Measurements from ENCODE around the gene PHKB.

The PHKB gene

DNA sequence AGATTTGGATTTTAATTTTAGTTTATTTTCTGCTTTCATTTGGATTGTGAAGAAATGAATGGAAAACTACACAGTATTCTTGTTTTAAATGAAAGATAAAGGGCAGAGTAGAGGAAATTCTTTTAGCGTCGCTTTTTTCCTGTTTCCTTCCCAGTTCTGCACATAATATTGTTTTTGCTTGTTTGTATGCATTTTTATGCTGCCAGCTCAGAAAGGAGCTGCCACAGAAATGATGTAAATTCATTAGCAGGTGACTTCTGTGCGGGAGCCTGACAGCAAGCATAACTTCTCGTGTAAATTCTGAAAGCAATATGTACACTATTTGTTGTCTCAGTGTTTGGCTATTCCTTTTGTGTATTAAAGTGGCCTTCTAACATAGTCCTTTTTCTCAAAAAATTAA is 234.6 kb downstream of the PHKB start:
- DNase-seq, result no peak

DNA sequence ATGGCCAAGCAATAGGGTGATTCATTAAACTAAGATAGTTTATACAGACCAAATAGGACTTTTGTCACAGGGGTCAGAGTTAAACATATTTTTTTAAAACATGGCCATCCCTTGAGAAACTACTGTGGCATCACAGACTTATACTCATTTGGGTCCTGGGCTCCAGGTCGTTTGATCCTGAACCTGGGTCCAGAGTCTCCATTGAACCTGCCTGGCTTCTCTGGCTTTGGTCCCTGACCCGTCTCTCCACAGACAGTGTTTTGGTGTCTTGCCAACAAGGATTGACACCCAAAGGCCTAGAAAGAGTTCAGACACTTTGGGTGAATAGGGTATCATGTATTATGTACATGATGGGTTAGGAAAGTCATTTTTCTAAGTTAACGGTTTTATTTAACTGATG is 236.7 kb downstream of the PHKB start:
- no peak for DNase-seq

DNA sequence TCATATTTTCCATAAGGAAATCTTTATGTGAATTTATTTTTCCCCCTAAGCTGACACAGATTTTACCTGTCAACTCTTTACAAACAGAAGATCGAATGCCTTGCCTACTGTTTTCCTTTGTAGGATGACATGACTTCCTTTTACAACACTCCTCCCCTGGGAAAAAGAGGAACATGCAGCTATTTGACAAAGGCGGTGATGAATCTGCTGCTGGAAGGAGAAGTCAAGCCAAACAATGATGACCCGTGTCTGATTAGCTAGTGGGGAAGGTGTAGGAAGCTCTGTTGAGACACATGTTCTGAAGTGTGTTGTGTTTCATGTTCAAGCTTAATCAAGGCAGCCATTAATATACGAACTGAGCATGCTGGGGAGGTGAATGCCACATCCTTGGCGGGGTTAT is 238.0 kb downstream of the PHKB start:
- DNase-seq, result no peak

DNA sequence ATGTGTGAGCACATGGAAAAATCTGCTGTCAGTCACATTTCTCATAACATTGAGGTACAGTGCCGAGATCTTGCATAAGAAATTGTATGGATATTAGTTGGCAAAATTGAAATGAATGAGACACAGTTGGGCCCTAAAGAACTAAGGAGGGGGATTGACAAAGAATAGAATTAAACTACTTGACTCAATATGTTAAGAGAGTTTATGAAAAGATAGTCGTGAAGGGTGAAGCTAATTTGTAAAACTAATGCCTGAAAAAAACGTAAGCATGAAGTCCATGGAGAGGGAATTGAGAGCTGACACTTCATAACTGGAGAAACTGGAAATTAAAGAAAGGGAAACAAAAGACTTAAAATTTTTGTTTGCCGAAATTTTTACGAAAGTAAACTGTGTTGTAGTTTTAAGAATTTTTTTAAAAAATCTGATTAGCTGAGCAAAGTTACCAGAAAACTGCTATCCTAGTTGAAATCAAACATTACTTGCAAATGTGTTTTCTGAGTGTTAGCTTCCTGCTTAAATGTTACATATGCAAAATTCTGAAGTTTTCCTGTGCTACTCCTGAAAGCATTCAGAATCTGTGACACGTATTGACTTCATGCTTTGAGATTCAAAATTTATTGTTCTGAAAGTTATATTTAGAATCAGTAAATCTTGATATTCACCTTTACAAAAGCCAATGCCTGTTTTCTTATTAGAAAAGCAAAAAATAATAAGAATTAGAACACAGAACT is 239.9 kb downstream of the PHKB start:
- no peak for DNase-seq

DNA sequence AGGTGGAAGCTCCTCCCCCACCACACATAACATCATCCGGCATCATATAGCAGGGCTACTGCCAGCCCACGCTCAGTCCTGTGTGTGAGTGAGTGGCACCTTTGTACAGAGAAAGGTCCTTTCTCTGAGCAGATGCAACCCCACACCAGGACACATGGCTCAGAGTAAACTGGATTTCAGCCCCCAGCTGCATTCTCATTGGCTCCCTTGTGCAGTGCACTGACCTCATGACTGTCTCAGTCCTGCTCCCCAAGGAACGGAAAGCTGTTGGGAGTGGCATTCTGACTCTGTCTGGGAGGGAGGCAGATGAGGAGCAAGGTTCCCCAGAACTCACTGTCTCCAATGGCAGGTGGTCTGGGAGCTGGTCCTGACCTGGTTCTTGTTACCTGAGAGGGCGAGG is 244.1 kb downstream of the PHKB start:
- no peak for DNase-seq

DNA sequence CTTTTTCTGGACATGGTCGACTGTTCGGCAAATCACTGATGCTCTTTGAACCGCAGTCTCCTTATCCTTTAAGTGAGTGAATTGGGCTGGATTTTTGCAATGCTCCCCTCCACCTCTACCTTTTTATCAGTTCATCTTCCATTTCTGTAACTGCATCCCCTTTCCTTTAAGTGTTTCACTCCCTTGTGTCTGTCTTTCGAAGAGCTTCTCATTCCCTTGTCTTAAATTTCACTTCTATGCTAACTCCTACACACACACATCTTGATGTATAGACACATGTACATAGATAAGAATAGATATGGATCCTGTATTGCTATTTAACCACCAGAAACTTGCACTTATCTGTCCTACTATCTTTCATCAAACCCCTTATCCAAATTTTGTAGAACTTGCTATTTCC is 250.7 kb downstream of the PHKB start:
- no peak for DNase-seq

DNA sequence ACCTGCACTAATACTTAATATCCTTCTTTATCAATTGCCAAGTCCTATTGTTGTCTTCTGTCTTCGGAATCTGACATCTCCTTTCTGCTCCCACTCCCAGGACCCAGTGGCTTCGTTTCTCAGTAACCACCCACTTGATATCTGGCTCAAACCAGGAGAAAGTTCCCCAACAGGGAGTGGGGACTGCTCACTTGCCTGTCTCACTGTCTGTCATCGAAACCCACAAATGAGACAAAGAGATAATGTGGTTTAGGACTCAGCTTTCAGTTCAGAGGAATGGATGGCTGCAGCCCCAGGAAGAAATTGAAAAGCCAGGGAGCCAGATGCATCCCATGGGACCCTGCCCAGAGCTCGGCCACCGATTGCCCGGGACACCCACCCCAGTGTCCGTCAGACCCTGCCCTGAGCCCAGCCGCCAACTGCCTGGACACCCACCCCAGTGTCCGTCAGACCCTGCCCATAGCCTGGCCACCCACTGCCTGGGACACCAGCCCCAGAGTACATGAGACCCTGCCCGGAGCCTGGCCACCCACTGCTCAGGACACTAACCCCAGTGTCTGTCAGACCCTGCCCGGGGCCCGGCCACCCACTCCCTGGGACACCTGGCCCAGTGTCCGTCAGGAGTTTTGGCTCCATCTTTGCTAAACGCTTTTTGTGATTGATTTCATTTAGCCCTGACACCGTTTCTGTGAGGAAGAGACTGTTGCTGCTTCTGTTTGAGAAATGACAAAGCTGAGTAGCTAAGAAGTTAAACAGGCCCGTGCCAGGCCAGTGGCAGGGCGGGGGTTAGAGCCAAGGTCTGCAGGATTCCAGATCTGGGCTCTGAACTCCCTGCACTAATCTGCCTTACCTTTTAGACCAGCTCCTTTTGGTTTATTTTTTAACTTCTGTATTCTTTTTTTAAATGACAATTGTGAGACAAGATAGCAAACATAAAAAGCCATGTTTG is 251.4 kb downstream of the PHKB start:
- no peak for DNase-seq

DNA sequence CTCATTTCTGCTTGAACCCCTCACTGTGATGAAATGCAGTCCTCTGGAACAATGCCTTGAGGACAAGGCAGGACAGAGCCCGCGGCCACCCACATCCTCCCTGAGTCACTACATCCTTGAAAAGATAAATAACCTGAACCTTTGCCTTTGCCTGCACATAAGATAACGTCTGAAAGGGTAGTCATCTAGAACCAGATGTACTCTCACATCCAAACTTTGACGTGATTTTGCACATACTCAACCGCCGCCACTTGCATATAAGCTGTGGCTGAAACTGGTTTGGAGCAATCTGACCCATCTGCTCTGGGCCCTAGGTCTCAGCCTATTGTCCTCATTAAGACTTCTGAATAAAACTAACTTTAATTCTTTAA is 252.1 kb downstream of the PHKB start:
- DNase-seq, result no peak

DNA sequence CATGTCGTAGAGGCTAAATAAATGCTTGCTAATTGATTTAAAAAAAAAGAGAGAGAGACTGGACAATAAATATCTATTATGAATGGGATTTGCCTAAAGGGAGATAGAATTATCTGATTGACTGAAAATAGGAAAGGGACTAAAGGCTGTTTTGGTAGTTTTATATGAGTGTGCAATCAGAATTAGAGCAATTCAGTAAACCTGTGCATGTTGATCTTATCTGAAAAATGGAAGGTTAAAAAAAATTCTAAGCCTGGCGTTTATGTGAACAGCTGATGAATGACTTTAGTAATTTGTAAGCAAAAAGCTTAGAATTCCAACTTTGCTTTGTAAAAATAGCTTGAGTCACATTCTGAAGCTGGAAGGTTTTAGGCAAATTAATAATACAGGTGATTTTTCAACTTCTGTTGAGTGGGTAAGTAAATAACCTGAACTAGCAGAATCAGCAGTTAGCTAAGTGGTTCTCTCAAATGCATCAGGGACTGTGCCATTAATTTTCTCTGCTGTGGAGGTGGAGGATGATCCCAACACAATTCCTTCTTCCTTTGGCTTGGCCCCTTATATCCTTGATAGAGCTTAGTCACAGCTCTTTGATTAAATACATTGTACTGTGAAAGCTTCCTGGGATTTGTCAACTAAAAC is 254.4 kb downstream of the PHKB start:
- DNase-seq, result no peak

DNA sequence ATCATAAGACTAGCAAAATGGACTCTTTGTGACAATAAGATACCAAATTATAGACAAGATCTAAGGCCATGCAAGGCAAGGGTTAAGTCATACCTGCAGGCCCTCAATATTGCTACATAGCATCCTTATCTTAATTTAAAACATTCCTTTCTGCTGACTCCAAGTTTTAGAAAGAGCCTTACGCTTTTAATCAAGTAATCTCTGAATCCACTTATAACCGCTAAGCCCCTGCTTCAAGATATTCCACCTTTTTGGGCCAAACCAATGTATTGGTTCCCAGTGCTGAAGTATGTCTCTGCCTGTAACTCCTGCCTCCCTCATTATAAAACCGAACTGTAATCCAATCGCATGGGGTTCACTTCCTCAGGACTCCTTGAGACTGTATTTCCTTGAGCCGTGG is 255.4 kb downstream of the PHKB start:
- no peak for DNase-seq

DNA sequence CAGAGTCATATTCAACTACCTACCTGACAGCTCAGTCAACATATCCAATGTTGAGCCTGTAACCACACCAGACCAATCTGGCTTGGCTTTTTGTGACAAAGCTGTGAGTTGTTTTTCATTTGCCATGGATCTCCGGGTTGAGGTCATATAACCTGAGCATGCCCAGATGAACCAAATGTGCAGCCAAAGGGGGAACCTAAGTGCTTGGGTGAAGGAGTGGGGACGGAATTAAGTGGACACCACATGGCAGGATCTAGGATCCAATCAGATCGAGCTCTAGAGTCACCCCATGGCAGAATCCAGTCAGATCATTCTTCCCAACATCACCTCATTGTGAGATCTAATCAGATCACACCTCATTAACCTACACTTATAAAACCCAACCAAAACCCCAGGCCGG is 258.6 kb downstream of the PHKB start:
- DNase-seq, result no peak

DNA sequence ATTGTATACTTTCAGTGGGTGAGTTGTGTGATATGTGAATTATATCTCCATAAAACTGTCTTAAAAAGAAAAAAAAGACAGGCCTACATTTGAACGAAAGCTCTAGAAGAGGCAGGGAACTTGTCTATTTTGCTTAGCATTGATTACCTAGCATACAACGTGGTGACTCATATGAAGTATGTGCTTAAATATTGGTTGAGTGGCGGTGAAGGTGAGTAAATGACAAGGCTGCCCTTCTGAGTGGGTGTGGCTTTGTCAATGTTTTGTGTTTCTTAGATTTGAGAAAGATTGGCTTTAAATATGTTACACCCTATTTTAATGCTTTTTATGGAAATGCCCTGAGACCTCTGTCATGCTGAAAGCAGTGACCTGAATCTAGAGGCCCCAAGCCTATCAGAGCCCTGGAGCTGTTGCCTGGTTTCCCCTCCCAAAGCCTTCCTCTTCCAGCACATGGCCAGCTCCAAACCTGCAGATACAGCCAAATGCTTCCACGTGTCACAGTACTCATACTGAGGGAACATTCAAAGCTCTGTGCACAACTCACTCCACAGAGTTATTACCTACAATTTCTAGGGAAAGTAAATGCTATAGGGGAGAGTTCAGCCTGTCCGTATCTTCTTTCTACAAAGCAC is 260.0 kb downstream of the PHKB start:
- no peak for DNase-seq

DNA sequence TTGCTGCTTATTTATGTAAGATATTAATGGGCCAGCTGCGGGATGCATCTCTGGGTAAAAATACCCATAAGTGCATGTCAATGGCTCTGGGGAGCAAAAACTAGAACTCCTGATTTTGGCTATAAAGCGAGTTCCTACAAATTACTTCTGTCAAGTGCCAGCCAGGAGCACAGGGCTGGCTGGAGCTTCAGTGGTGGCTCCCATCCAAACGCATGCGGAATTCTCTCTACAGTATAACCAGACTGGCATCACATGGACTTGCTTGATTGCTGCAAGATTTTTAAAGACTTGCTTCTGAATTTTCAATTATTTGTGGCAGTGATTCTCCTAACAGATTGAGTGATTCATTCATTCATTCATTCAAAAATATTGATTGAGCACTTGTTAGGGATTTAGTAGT is 260.9 kb downstream of the PHKB start:
- no peak for DNase-seq

DNA sequence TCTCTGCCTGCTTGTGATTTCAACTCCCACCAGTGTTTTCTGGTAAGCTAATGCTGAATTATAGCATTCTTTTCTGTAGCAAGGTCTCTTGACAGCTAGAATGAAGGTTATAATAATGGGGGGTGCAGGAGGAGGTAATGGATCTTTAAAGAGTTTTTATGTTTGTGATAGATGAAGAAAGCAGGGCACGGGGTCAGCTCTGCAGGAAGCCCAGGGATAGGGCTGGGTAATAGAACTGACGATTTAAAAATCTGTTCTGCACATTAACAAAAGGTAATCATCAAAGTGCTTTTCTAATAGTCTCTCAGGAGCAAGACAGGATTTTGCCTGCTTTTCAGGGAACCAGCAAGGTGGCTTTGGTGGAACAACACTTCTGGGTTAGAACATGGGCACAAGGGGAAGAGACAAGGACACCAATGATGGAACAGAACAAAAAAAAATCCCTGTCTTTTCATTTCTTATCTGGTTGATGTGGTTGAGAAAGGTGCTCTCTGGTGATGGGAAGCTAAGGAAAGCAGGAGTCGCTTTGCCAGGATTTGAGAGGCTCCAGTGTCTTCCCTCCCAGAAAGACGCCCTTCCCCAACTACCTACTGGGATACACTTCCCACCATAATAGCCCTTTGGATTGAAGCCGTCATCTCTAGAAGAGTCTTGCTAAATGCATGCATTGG is 263.1 kb downstream of the PHKB start:
- DNase-seq, result no peak

DNA sequence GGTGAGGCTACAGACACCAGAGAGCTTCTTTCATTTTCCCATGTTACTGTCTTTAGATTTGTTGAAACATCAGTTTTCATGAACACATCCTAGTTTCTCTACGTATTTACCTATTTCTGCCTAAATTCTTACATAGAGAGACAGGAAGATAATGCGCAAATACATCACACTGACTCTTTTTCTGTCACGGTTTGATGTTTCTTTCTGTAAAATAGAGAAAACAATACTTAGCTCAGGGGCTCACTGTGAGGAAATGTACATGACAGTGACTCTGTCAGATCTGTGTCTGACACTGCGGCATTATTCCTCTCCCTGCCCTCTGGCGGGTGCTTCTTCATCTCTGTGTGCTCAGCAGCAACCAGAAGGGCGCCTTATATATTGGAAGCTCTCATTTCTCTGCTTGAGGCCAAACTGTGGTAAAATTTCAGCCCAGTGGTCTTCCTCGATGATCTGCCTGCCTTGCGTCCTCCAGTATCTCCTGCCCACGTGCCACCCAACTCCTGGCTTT is 264.1 kb downstream of the PHKB start:
- DNase-seq, result no peak

DNA sequence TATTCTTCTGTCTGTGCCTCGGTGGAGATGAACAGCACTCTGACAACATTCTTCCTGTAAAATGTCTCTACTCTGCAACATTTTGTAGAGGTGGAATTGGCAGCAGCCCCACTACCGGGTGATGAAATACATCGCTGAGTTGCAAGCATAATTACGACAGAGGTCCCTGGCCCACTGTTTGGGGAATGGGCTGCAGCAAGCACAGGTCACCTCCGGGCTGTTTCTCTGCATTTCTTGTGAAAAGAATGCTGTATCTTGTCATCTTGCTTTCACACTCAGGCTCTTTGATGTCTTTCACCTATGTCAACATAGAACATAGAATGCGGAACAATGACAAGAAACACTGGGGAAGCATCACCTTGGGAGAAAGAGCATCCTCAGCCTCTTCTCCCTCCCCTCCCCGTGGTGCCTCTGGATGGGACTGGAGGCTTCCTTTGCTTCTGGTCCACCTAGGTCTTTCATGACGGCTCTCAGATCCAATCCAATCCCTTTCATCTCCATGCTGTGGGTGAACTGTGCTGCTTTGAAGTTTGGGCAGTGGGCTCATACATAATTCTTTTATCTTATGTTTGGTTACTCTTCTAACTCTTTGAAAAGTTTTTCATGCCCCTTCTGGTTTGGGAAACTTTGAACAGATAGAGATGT is 265.0 kb downstream of the PHKB start:
- no peak for DNase-seq

DNA sequence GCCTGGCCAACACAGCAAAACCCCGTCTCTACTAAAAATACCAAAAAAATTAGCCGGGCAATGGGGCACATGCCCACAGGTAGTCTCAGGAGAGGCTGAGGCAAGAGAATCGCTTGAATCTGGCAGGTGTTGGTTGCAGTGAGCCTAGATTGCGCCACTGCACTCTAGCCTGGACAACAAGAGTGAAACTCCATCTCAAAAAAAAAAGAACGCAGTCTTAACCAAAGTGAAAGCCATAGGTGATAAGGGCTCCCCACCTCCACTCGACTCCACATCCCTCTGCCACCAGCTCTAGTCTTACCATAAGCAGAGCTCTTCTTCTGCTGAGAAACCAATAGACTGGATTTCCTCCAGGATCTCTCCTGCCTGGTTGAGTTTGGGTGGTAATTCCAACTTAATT is 266.0 kb downstream of the PHKB start:
- no peak for DNase-seq

DNA sequence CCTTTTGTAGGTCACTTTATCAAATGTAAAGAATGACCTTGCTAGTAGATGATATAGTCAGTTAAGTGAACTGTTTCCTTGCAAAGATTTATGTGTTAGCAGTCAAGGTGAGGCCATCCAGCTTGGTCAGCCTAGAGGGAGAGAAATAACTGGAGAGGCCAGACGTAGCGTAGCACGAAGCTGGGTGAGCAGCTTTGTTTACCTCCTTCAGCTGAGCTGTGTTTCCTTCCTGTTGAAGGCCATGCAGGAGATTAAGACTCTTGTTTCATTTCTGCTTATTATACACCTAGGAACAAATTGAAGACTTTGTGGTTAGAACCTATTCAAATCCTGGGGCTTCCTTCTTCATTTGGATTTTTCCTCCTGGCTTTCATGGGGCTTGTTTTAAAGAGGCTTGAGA is 267.1 kb downstream of the PHKB start:
- no peak for DNase-seq

DNA sequence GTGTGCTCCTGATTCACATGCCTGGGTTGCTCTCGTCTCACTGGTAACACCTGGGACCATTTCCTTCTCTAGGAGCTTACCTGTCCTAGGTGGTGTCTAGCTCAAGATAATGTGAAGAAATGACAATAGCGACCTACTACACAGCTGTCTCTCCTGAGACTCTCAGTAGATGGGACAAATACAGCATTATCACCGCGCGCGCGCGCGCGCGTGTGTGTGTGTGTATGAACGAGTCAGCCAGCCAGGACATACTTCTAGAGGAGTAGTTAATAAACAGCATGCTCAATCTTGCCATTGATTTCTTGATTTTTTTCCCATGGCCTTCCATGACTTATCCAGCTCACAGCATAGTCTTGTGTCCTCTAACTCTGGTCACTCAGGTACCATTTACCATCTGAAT is 268.6 kb downstream of the PHKB start:
- no peak for DNase-seq

DNA sequence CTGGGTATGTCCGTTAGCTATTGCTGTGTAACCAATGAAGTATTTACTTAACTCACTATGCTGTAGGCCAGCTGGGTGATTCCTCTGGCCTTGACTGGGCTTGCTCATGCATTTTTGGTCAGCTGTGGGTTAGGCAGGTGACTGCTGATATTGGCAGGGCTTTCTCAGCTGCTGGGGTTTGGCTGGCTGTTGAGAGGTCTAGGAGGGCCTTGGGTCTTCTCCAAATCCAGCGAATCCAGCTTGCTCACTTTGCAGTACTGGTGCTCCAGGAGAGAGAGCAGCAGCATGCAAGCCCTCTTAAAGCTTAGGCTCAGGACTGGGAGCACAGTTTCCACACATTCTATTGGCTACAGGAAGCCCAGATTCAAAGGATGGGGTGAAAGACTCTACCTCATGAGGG is 270.1 kb downstream of the PHKB start:
- no peak for DNase-seq

DNA sequence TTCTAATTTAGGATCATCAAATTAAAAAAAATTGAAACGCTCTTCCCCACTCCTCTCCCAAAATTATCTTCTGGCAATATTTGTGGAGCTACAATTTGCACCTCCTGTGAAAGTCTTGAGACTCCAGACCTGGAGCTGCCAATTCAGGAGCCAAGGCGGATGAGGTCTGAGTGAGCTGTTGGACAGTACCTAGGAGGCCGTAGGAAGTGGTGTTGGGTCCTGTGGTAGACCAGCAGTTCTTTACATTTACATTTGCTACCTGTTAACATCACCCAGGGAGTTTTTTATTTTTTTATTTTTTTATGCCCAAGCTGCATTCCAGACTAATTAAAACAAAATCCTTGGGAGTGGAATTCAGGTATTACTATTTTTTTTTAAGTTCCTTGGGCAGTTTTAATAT is 271.0 kb downstream of the PHKB start:
- DNase-seq, result no peak

DNA sequence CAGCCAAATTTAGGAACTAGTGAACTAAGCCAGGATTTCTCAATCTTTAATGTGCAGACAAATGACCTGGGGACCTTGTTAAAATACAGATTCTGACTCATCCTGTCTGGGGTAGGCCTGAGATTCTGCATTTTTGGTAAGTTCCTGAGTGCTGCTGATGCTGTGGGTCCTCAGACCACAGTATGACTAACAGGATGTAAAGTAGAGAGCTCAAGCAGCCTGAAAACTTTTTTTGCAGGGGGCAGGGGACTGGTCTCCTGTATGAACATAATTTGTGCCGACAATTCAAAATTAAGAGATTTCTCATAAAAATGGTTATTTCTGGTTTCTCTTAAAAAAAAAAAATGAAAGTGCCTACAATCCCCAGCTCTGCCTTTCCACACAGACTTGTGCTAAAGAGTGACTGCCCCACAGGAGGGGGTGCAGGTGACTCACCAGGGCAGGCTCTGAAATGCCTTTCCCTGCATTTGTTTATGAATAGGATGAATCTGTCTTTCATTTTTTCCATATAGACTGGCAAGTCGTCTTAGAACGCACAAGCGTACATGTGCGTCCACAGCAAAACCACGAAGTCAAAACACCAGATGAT is 271.5 kb downstream of the PHKB start:
- DNase-seq, result no peak
